NCI-H128 (cell line): ENCODE measurements around the gene STPG1.
A peak's percentile ranks its signal among the peaks of the same experiment; 100 is the strongest.

Experiments
- DNase-seq: peaks from one replicate; lab custom pipeline; 2025; ENCODE audit not compliant: unreplicated experiment; lab: John Stamatoyannopoulos, UW

The STPG1 gene

GRCh38 chr1:24319962-24320361 is 93.6 kb downstream of the STPG1 start:
- DNase-seq, result no peak

GRCh38 chr1:24319312-24319863 is 94.2 kb downstream of the STPG1 start, which contains the start of gene GRHL3:
GRHL3 (plus strand) TSS chr1:24319357; CDS start chr1:24319552, 195 bp downstream.
- DNase-seq, result peak; percentile 68

GRCh38 chr1:24318615-24319311 is 94.8 kb downstream of the STPG1 start:
- no peak for DNase-seq

- DNase-seq, result no peak
Observed at GRCh38 chr1:24317956-24318614, 95.5 kb downstream of the STPG1 start.

GRCh38 chr1:24317081-24317480 is 96.5 kb downstream of the STPG1 start:
- DNase-seq, result no peak

GRCh38 chr1:24316645-24317044 is 96.9 kb downstream of the STPG1 start:
- no peak for DNase-seq

- DNase-seq, result no peak
Observed at GRCh38 chr1:24315391-24315790, 98.2 kb downstream of the STPG1 start.

GRCh38 chr1:24311741-24312140 is 101.8 kb downstream of the STPG1 start:
- no peak for DNase-seq

- DNase-seq, result no peak
Observed at GRCh38 chr1:24311234-24311633, 102.3 kb downstream of the STPG1 start.

- DNase-seq, result no peak
Observed at GRCh38 chr1:24309762-24310485, 103.7 kb downstream of the STPG1 start.

- DNase-seq, result no peak
Observed at GRCh38 chr1:24308365-24309015, 105.1 kb downstream of the STPG1 start.
